Karpas-422 (cell line): ENCODE data around the gene GNB3. TPM values are rescaled to one million over a fixed set of nuclear protein-coding genes. Genes with fewer than 3 reads are reported as not detected.

Source experiments
- DNase-seq: peaks from one replicate; pipeline ENCODE4 v3.0.0-alpha.2; 2015
- H2AFZ ChIP-seq: fragments of 200-600 bp; sonication (generic); 2 replicates; pipeline ENCODE4 v1.6.1; 2014; ENCODE audit warnings: antibody characterized with exemption, low read length, mixed read lengths
- H3K27ac ChIP-seq: fragments of 200-600 bp; sonication (generic); 2 replicates; pipeline ENCODE4 v1.5.1; 2014; ENCODE audit warnings: mild to moderate bottlenecking, low read length, moderate library complexity
- H3K27me3 ChIP-seq: fragments of 200-600 bp; sonication (generic); 2 replicates; pipeline ENCODE4 v1.6.1; 2014; ENCODE audit warnings: low read length, mixed read lengths
- H3K36me3 ChIP-seq: fragments of 200-600 bp; sonication (generic); 2 replicates; pipeline ENCODE4 v1.6.1; 2014; ENCODE audit warnings: low read length, mixed read lengths; ENCODE audit not compliant: insufficient read depth
- H3K4me1 ChIP-seq: fragments of 200-600 bp; sonication (generic); 2 replicates; pipeline ENCODE4 v1.6.1; 2014; ENCODE audit warnings: mild to moderate bottlenecking, low read length, mixed read lengths
- H3K4me2 ChIP-seq: fragments of 200-600 bp; sonication (generic); 2 replicates; pipeline ENCODE4 v1.6.1; 2014; ENCODE audit warnings: low read length, low read depth, mild to moderate bottlenecking; ENCODE audit not compliant: poor library complexity, severe bottlenecking
- H3K4me3 ChIP-seq: fragments of 200-600 bp; sonication (generic); 2 replicates; pipeline ENCODE4 v1.5.1; 2014; ENCODE audit warnings: mild to moderate bottlenecking, antibody characterized with exemption, low read length, mixed read lengths
- H3K79me2 ChIP-seq: fragments of 200-600 bp; sonication (generic); 2 replicates; pipeline ENCODE4 v1.6.1; 2014; ENCODE audit warnings: mild to moderate bottlenecking, low read length, mixed read lengths
- H3K9ac ChIP-seq: fragments of 200-600 bp; sonication (generic); 2 replicates; pipeline ENCODE4 v1.6.0; 2014; ENCODE audit warnings: low read length
- H3K9me2 ChIP-seq: fragments of 200-600 bp; sonication (generic), shearing (Covaris generic); replicated peaks from 2 replicates; pipeline ENCODE4 v1.6.0; 2014; ENCODE audit warnings: mild to moderate bottlenecking, low read length, moderate library complexity; ENCODE audit not compliant: insufficient read depth
- H3K9me3 ChIP-seq: fragments of 300-700, 200-600 bp; sonication (generic); 2 replicates; pipeline ENCODE4 v1.6.1; 2014; ENCODE audit warnings: low read length, mixed read lengths
- H4K20me1 ChIP-seq: fragments of 200-600 bp; sonication (generic); 2 replicates; pipeline ENCODE4 v1.6.1; 2014; ENCODE audit warnings: mild to moderate bottlenecking, antibody characterized with exemption, low read length, low read depth; ENCODE audit not compliant: insufficient read depth
- total RNA-seq: library from RNA; depleted of rRNA; stranded (reverse); fragments of >200 nt; shearing (Covaris generic); gene quantifications from 2 replicates; pipeline ENCODE4 v1.2.3, GENCODE V29; 2014; ENCODE audit warnings: low replicate concordance

GNB3 gene
- total RNA-seq, 1 experiment from 2014 or later, result 14.9 TPM

DNA sequence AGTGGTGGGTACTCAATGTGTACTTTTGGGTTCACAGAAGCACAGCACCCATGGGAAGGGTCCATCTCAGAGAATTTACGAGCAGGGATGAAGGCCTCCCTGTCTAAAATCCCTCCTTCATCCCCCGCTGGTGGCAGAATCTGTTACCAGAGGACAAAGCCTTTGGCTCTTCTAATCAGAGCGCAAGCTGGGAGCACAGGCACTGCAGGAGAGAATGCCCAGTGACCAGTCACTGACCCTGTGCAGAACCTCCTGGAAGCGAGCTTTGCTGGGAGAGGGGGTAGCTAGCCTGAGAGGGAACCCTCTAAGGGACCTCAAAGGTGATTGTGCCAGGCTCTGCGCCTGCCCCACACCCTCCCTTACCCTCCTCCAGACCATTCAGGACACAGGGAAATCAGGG, 20.6 kb upstream of the GNB3 start:
- Histone ChIP-seq H3K27me3 (no peaks in the 10 kb centered on the region), H3K27ac (no peak overlapping the region), H3K4me1 (peaks cover 7% of the 10 kb centered on the region; the same call in 1 of the 2 replicates)

DNA sequence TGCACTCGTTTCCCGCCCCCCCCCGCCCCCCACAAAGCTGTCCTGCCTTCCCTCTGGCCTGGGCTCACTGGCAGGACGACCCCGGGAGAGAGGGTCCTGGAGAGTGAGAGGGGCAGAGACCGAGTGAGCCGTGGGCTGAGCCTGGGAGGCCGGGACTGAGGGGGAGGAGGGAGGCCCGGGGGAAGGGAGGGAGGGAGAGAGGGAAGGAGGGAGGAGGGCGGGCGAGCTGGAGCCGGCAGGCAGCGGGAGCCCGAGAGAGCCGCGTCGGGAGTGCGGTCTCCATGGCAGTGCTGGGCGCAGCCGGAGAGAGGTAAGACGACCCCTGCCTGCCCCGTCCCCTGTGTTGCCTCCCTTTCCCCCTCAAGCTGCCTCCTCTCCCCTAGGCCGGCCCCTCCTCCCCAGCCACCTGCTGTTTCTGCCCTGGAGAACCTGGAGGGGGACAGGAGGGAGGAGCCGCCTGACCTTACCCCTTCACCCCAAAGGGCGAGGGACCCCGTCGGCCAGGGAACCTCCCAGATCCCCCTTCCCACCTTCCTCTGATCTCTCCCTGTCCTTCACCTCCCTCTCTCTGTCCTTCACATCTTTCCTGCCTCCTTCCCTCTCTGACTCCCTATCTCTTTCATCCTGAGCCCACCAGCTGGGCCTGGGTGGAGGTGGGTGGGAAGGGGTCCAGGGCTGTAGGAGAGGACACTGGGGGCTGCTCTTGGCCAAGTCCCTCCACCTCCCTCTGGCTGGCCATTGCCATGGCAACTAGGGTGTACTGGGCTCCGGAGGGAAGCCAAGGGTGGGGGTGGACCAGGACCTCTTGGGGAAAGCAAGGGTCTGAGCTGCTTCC, 18.9 kb upstream of the GNB3 start, which contains the start of gene GPR162:
Gene GPR162 (plus strand): TSS at position 231 of the 835 bp plus-strand sequence. CDS start 2,078 bp downstream, outside the sequence.
- H3K27ac ChIP-seq, result no peak within 1 kb of the TSS
- no peaks in the 10 kb centered on the region for H3K9me2 ChIP-seq
- H3K27me3 ChIP-seq, result no peaks in the 10 kb centered on the region
- peaks cover 7% of the 10 kb centered on the region for H3K4me1 ChIP-seq
- no peak within 1 kb of the TSS for H3K9ac ChIP-seq
- H3K4me3 ChIP-seq, result no peak within 1 kb of the TSS
- H4K20me1 ChIP-seq, result no peaks in the 10 kb centered on the region
- H3K36me3 ChIP-seq, result no peaks in the 10 kb centered on the region
- no peak for DNase-seq
- H3K4me2 ChIP-seq, result no peak within 1 kb of the TSS
- no peaks in the 10 kb centered on the region for H3K79me2 ChIP-seq
- H2AFZ ChIP-seq, result no peak within 1 kb of the TSS
- no peaks in the 10 kb centered on the region for H3K9me3 ChIP-seq

More for the DNA sequence above, 20.6 kb upstream of the GNB3 start:
- no peak overlapping the region for H2AFZ ChIP-seq
- no peak overlapping the region for H3K9ac ChIP-seq
- DNase-seq, result no peak
- H3K36me3 ChIP-seq, result no peaks in the 10 kb centered on the region
- no peaks in the 10 kb centered on the region for H3K9me3 ChIP-seq
- H3K79me2 ChIP-seq, result no peaks in the 10 kb centered on the region
- H3K4me3 ChIP-seq, result no peak overlapping the region
- no peaks in the 10 kb centered on the region for H4K20me1 ChIP-seq
- no peaks in the 10 kb centered on the region for H3K9me2 ChIP-seq
- H3K4me2 ChIP-seq, result no peak overlapping the region

DNA sequence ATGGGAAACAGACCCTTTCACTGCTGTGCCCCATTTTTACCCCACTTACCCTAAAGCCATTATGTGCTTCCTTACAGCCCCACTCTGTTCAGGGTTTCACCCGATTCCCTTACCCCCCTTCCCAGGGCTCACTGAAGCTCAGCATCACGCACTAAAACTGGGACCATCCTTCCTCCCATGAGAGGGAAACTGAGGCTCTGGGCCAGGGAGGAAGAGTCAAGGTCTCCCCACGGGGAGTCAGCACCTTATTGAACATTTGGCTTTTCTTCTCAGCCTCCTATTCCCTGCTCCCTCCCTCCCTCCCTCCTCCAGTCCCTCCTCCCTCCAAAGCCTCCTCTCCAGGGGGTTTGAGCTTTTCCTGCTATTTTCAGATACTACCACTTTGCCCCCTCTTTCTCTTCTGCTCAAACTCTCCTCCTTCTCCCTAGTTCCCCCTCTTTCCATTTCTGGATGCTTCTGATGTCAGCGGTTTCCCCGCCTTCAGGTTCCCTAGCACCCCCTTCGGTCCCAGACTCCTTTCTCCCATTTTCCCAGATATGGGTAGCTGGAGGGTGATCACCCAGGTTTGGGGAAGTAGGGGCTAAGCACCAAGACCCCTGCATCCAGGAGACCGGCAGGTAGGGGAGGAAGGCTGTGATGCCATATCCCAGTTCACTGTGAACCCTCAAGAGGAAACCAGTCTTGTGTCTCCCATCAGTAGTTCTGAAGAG, 18.1 kb upstream of the GNB3 start:
- Histone ChIP-seq H2AFZ (no peak overlapping the region), H3K9me3 (no peaks in the 10 kb centered on the region), H3K27ac (no peak overlapping the region), H4K20me1 (no peaks in the 10 kb centered on the region), H3K79me2 (no peaks in the 10 kb centered on the region), H3K27me3 (no peaks in the 10 kb centered on the region), H3K4me3 (no peak overlapping the region), H3K4me2 (no peak overlapping the region), H3K9me2 (no peaks in the 10 kb centered on the region), H3K4me1 (peaks cover 14% of the 10 kb centered on the region), H3K9ac (no peak overlapping the region), H3K36me3 (no peaks in the 10 kb centered on the region)
- DNase-seq, result no peak

DNA sequence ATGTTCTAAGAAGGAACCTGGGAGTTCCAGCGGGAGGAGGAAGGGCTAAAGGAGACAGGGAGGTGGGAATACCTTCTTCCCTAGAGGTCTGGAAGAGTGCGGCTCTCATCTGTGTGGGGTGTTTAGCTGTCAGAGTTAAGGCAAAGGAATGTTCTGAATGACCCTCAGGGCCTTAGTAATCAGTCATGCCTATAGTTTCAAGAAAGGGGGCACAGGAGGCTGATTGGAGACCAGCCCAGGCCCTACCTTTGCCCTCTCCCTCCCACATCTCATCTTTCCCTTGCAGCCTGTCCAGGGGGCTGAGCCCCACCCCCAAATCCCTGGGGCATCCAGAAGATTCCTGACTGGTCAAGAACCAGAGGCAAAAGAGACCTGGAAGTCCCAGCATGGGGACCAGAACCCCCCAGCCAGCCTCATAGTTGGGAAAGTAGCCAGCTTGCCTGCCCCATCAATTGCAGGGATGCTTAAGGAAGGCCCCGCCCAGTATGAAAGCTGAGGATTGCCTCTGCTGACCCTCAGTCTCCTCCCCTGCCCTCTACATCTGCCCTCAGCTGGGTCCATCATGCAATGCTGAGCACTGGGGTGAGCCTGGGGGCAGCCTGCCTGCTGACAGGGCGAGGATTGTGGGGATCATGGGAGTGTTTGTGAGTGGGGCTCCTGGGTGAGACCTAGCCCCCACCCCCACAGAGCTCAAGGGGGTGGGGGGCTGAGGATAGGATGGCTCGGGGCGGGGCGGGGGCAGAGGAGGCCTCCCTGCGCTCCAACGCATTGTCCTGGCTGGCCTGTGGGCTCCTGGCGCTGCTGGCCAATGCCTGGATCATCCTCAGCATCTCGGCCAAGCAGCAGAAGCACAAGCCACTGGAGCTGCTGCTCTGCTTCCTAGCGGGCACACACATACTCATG, 17.3 kb upstream of the GNB3 start:
- Histone ChIP-seq H3K36me3 (no peaks in the 10 kb centered on the region), H3K9ac (no peak overlapping the region), H3K4me1 (peaks cover 19% of the 10 kb centered on the region), H4K20me1 (no peaks in the 10 kb centered on the region), H3K79me2 (no peaks in the 10 kb centered on the region), H3K4me2 (no peak overlapping the region), H3K9me3 (no peaks in the 10 kb centered on the region), H3K27me3 (no peaks in the 10 kb centered on the region), H3K27ac (no peak overlapping the region), H3K4me3 (no peak overlapping the region), H3K9me2 (no peaks in the 10 kb centered on the region), H2AFZ (no peak overlapping the region)
- no peak for DNase-seq

DNA sequence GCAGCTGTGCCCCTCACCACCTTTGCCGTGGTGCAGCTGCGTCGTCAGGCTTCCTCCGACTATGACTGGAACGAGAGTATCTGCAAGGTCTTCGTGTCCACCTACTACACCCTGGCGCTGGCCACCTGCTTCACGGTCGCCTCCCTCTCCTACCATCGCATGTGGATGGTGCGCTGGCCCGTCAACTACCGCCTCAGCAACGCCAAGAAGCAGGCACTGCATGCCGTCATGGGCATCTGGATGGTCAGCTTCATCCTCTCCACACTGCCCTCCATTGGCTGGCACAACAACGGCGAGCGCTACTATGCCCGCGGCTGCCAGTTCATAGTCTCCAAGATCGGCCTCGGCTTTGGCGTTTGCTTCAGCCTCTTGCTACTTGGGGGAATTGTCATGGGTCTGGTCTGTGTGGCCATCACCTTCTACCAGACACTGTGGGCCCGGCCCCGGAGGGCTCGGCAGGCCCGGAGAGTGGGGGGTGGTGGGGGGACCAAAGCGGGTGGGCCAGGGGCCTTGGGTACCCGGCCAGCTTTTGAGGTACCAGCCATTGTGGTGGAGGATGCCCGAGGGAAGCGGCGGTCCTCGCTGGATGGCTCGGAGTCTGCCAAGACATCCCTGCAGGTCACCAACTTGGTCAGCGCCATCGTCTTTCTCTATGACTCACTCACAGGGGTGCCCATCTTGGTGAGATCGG, 16.5 kb upstream of the GNB3 start:
- no peak for DNase-seq
- Histone ChIP-seq H3K9me3 (no peaks in the 10 kb centered on the region), H4K20me1 (no peaks in the 10 kb centered on the region), H3K27me3 (no peaks in the 10 kb centered on the region), H3K9ac (no peak overlapping the region), H2AFZ (no peak overlapping the region), H3K27ac (no peak overlapping the region), H3K4me2 (no peak overlapping the region), H3K4me3 (no peak overlapping the region), H3K4me1 (peaks cover 26% of the 10 kb centered on the region), H3K36me3 (no peaks in the 10 kb centered on the region), H3K9me2 (no peaks in the 10 kb centered on the region), H3K79me2 (no peaks in the 10 kb centered on the region)

DNA sequence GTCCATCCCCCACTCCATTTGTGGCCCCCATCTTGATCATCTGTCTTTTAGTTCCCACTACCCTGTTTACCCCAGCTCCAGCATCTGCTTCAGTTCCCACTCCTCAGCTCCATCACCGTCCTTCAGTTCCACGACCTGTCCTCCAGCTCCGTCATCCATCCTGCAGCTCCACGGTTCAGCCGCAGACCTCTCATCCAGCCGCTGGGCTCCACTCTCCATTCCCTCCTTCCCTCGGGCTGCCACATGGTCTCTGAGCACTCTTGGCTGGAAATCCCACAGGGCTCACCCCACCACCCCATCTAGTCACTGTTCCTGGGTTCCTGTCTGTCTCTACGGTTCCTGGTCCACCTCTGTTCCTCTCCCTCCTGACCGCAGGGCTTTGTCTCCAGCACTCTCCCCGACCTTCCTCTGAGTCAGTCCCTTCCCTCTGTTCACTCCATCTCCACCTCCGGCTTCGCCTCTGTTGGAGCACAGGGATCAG, 15.8 kb upstream of the GNB3 start:
- Histone ChIP-seq H3K4me2 (no peak overlapping the region), H3K36me3 (no peaks in the 10 kb centered on the region), H3K4me1 (peaks cover 33% of the 10 kb centered on the region), H3K27me3 (no peaks in the 10 kb centered on the region), H2AFZ (no peak overlapping the region), H3K79me2 (no peaks in the 10 kb centered on the region), H3K9me3 (no peaks in the 10 kb centered on the region), H3K9me2 (no peaks in the 10 kb centered on the region), H3K4me3 (no peak overlapping the region), H3K9ac (no peak overlapping the region), H3K27ac (no peak overlapping the region), H4K20me1 (no peaks in the 10 kb centered on the region)
- DNase-seq, result no peak

DNA sequence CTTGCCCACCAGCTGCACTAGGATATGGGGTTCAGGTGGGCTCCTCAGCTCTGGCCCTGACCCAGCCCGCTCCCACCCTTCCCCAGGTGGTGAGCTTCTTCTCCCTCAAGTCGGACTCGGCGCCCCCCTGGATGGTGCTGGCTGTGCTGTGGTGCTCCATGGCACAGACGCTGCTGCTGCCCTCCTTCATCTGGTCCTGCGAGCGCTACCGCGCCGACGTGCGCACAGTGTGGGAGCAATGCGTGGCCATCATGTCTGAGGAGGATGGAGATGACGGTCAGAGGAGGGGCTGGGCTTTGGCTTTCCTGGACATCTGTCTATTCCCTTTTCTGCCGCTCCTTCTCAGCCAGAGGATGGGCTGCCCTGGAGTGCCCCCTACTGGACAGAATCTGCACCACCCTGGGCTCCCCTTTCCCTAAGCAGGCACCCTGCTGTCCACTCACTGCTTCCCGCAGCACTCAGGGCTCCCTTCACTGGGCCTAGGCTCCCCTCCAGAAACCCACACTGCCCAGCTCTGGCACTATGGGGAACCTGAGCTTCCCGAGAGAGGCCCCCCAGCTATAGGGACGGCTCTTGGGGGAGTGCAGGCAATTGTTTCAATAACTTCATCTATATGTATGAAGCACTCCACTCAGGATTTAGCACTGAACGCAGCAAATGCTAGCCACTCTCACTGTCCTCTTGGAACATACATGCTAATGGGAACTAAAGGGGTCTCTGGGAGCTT, 15.2 kb upstream of the GNB3 start:
- H3K9me3 ChIP-seq, result no peaks in the 10 kb centered on the region
- H3K27me3 ChIP-seq, result no peaks in the 10 kb centered on the region
- H3K27ac ChIP-seq, result no peak overlapping the region
- no peak overlapping the region for H2AFZ ChIP-seq
- peak; percentile 90 for DNase-seq
- no peak overlapping the region for H3K4me3 ChIP-seq
- H3K4me1 ChIP-seq, result peaks cover 38% of the 10 kb centered on the region
- no peaks in the 10 kb centered on the region for H3K36me3 ChIP-seq
- H3K79me2 ChIP-seq, result no peaks in the 10 kb centered on the region
- no peaks in the 10 kb centered on the region for H4K20me1 ChIP-seq
- H3K9me2 ChIP-seq, result no peaks in the 10 kb centered on the region
- H3K9ac ChIP-seq, result no peak overlapping the region
- H3K4me2 ChIP-seq, result no peak overlapping the region
